Stimulated activated naive CD4-positive, alpha-beta T cell treated with Interleukin-2 at 50 U/mL for 16 hours (primary cell): Measurements from ENCODE around the gene STRADB.
"Not testable (repeated sequence)": the region's sequence is repeated elsewhere in the genome, so short reads cannot be mapped to it uniquely, and the experiment has no call there.

Experiments
- DNase-seq: peaks from one replicate; lab custom pipeline; 2025; lab: John Stamatoyannopoulos, UW

STRADB gene

DNA sequence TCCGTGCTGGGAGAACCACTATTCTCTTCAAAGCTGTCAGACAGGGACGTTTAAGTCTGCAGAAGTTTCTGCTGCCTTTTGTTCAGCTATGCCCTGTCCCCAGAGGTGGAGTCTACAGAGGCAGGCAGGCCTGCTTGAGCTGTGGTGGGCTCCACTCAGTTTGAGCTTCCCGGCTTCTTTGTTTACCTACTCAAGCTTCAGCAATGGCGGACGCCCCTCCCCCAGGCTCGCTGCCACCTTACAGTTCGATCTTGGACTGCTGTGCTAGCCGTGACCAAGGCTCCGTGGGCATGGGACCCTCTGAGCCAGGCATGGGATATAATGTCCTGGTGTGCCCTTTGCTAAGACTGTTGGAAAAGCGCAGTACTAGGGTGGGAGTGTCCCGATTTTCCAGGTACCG is 21.2 kb upstream of the STRADB start:
- not testable (repeated sequence) for DNase-seq

DNA sequence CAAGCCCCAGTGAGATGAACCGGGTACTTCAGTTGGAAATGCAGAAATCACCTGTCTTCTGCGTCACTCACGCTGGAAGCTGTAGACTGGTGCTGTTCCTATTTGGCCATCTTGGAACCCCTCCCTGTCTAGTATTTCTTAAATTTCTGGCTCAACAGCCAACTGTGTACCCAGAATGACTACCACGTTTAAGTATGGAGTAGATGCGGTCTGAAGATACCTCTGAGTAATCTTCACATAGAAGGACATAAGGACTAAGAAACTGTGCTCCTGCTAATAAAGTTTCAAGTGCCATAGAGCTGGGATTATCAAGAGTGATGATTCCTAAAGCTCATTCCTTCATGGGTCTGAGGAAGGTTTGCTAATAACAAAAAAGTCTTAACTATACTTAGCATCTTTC is 20.7 kb upstream of the STRADB start:
- DNase-seq, result no peak

DNA sequence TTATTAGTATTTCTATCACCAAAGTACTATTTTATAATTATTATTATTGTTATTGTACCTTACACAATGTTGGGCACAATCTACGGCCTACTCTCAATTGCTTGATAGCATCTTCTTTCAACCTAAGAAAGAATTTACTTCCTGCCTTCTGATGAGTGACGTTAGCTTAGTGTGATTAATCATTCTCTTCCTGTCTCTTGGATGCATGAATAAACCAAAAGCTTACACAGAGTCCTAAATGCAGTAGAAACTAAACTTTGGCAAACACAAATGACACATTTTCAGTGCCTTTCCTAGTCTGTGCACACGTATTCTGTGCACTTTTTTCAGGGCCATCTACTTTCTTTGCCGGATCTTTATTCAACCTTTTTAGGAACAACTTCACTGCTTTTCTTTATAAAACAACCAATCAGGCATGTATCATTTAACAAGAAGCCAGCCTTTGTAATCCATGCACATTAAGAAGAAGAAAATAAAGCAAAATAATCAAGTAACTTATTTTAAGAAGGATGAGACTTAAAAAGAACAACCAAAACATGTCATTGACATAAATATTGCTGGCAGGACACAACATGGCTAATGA is 19.4 kb upstream of the STRADB start:
- DNase-seq, result no peak

- no peak for DNase-seq
Measured at GRCh38 chr2:201432621-201433393, 18.7 kb upstream of the STRADB start.

DNA sequence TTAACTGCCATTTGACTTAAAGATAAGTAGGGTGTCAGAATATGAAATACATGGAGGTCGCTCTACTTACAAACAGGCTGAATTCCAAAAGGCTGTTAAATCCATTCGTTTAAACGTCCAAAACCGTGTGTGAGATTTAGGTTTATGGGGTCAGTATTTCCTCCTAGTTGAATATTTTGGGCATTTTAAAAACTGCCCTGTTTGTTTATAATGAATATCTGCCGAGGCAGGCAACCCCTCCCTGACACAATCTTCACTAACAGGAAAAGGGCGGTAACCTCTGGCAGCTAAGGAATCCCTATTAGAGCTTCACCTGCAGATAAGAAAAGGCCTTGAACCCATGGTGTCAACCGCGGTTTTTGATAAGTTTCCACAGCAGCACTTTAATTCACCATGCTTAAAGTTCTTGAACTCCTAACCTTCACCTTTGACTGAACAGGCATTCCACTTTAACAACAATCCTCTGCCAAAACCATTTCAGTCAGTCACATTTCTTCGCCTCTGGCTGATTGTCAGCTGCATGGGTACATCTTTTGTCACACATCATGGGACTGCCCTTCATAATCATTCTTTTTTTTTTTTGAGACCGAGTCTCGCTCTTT is 18.0 kb upstream of the STRADB start:
- DNase-seq, result no peak

DNA sequence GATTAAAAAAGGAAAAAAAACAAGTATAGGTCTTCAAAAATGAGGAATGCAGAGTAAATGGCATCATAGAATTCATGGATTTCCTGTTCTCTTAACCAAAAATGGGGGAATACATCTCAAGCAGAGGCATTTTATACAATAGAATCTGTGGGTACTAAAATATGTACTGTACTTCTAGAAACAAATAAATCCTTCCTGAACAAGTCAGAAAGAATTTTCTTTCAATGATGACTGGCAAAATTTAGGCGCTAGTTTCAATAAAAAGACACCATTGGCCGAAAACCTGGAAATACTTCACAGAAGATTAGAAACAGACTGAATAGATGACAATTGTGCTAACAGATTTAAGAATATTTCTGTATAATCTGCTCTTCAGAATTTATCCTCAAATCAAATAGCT is 15.4 kb upstream of the STRADB start:
- no peak for DNase-seq

- DNase-seq, result not testable (repeated sequence)
Measured at GRCh38 chr2:201439336-201439922, 12.1 kb upstream of the STRADB start.

DNA sequence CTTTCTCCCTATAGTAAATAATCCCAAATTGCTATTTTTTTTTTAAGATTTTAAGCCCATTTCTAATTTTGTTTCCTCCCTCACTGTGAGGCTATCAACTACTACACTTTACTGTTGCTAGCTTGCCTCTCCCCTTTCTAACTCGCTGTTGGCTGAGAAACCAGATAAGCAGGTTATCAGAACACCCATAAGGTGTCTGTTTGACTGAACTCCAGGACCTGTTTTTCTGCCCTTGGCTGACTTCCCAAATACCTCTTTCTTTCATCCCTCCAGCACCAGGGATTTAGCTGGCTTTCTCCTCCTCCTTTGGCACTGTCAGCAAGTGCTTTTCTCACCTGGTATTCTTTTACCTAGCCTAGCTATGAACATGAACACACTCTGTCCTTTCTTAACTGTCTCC is 11.4 kb upstream of the STRADB start:
- no peak for DNase-seq

- DNase-seq, result no peak
Measured at GRCh38 chr2:201441409-201441808, 10.1 kb upstream of the STRADB start.

GRCh38 chr2:201444746-201445465 is 6.6 kb upstream of the STRADB start:
- no peak for DNase-seq

- no peak for DNase-seq
Measured at GRCh38 chr2:201447086-201447485, 4.5 kb upstream of the STRADB start.

- DNase-seq, result peak; percentile 1
Measured at GRCh38 chr2:201448061-201448460, 3.5 kb upstream of the STRADB start.

DNA sequence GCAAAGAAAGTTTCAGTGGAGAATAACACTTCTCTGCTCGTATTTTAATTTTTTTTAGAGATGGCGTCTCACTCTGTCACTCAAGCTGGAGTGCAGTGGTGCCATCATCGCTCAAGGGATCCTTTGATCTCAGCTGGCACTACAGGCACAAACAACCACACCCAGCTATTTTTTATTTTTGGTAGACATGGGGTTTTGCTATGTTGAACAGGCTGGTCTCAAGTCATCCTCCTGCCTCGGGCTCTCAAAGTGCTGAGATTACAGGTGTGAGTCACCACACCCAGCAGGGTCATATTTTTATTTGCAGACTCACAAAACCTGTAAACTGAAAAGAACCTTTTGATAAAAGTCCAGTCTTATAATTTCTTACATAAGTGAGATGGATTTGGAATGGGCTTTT is 2.8 kb upstream of the STRADB start:
- peak; percentile 11 for DNase-seq

DNA sequence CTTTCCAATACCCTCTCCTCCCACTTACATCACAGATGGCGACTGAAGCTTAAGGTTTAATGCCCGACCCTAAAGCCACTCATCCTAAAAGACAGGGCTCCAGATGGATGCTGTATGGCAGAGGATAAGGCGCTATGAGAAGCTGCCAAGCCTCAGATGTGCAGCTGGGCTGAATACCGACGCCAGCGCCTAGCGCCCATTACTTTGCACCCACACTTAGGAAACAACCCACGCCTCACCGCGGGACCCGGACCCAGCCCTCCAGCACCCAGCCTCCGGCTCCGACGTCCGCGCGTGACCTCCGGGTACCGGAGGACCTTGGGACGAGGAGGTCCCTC is 617 bp upstream of the STRADB start:
- DNase-seq, result no peak

DNA sequence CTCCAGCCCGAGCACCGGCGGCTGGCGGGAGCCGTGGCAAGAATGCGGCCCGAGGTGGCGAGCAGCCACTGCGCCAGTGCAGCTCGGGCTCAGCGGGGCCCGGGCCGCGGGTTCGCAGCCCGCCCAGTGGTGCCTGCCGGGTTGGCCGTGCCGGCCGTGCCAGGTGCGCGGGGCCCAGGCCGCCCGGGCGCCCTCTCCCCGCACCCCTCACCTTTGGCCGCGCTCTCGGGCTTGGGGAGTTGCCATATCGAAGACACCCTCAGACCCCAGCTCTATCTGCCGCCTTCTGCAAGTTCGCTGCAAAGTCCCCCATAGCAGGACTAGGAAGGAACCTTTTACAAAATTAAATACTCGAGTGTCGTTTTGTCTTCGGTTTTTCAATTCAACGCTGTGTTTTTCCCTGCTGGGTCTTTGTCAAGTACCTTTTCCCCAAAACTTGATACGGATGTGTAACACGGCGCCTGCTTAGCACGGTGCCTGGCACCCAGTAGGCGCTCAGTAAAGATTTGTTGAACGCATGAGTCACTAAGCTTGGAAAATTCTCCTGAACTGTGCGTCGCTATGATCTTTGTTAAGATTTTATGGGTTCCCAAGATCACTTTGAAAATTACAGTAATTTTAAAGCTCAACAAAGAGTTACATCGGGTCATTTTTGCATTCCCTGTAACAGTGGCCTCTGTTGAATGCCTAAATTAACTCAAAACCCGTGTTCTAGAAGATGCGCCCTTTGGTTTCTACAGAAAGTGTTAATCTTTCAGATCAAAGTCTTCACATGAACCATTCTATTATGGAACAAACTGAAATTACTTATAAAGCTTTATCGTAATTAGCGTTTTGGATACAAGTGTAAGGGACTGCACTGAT is 750 bp downstream of the STRADB start:
- no peak for DNase-seq

GRCh38 chr2:201452922-201453643 is 1.5 kb downstream of the STRADB start:
- DNase-seq, result no peak

- DNase-seq, result no peak
Measured at GRCh38 chr2:201458381-201458780, 6.8 kb downstream of the STRADB start.

GRCh38 chr2:201460532-201460931 is 9.0 kb downstream of the STRADB start:
- no peak for DNase-seq

- no peak for DNase-seq
Measured at GRCh38 chr2:201464547-201464946, 13.0 kb downstream of the STRADB start.

- DNase-seq, result no peak
Measured at GRCh38 chr2:201465524-201465971, 14.0 kb downstream of the STRADB start.
